ENCODE results near the gene GMDS.

Gene GMDS

DNA sequence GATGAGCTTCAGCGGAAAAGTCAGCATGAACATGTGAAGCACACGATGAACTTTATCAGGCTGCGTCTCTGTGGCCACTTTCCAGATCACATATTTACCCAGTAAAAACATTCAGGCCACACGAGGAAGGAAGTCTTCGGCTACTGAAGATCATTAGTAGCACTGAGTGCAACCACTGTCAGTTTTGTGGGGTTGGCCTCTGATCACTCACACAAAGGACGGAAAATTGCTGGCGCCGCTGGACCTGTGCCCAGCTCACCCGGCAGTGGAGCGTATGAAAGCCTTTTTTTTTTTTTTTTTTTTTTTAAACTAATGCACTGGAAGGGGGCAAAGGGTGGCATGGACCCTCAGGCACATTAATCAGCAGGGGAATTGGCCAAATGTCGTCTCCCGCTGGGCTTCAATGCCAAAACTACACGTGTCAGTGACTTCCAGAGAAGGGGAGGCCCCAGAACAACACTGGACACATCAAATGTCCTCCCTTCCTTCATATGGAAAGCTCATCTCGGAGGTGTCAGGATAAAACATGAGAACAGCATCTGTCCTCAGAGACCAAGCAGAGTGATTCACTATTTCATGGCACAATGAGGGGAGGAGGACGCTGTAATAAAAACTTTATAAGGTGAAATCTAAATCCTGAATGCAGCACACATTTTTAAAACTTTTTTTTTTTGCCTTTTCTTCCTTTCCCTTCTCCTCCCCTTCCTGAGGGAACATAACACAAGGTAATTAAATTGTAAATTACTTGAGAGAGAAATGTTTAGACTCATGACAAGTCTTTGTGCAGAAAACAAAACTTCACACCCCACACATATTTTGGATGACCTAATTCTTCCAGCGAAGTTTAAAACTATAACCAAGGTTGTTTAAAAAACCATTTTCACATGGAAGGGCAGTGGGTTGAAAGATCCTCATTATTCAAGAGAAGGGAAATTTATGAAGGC is 412.3 kb downstream of the GMDS start:
- DNase-seq (ENCODE audit: low spot score), result no peak

- DNase-seq (ENCODE audit: low spot score), result no peak
Observed at GRCh38 chr6:1832358-1832757, 413.0 kb downstream of the GMDS start.

DNA sequence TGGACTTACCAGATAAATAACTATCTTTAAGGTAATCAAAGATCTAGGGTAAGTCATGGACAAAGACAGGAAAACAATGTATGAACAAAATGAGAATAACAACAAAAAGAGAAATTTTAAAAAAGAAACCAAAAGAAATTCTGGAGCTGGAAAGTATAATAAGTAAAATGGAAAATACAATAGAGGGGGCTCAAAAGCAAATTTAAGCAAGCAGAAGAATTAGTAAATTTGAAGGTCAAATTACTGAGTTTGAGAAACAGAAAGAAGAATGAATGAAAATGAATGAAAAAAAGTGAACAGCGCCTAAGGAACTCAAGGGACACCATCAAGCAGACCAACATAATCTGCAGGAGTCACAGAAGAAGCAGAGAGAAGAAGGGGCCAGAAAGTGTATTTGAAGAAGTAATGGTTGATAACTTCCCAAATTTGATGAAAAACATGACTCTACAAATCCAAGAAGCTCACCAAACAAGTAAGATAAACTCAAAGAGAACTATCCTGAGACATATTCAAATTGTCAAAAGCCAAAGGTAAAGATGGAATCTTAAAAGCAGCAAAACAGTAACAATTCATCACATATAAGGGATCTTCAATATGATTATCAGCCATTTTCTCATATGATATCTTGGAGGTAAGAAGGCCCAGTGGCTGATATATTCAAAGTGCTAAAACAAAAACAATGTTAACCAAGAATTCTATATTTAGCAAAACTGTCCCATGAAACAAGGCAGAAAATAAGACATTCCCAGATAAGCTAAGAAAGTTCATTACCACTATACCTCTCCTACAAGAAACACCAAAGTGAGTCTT is 417.2 kb downstream of the GMDS start:
- DNase-seq (ENCODE audit: low spot score), result no peak

GRCh38 chr6:1825926-1826325 is 419.5 kb downstream of the GMDS start:
- no peak for DNase-seq (ENCODE audit: low spot score)

DNA sequence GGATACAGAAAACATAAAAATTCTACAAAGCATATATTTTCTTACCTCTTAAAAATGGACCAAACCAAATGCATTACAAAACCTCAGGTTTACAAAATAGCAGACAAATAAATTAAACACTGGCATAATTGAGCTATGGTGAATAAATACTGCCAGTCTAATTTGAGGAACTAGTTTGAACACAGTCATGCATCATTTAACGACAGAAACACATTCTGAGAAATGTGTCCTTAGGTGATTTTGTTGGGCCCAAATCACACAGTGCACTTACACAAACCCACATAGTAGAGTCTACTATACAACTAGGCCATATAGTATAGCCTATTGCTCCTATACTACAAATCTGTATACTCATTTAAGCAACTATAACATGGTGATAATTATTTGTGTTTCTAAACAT is 420.1 kb downstream of the GMDS start:
- no peak for DNase-seq (ENCODE audit: low spot score)

DNA sequence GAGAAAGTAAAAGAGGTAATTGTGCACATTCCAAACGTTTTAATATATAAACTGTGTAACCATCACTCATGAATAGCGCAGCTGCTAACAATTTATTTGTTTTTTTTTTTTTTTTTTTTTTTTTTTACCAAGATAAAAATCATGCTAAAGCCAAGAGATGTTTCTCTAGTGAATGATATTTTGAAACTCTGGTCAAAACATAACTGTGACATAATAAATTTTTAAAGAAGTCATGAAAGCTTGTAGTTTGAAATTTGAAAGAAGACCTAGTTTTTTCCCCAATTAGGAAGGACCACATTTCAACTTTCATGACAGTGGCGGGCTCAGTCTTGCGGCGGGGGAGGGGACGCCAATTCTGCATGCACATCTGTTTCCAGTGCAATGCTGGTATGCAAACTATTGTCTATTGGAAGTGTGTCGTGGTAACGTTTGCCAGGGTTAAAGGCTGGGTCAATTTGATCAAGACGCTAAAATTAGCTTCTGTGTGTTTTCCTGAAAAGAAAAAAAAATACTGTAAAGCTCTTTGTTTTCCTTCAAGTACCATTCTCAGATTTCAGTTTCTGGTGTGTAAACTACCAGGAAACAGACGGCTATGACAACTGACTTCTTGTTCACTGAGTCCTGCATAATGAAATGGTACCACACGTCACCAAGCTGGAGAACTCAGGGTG is 423.8 kb downstream of the GMDS start:
- no peak for DNase-seq (ENCODE audit: low spot score)

DNA sequence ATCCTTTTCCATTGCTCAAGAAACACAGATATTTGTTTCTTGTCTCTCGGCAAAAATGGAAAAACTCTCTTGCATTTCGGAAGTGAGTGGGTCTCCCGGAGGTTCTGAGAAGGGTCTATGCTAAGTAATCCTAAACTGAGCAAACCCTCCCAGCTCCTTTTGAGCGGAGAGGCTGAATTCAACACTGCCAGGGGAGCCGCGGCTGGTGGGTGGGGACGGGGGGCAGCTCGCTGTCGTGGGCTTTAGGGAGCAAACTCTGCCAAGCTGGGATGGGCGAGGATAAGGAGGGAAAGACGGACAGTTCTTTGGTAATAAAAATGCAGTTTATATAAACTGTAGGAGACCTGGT is 424.3 kb downstream of the GMDS start:
- DNase-seq (ENCODE audit: low spot score), result no peak

DNA sequence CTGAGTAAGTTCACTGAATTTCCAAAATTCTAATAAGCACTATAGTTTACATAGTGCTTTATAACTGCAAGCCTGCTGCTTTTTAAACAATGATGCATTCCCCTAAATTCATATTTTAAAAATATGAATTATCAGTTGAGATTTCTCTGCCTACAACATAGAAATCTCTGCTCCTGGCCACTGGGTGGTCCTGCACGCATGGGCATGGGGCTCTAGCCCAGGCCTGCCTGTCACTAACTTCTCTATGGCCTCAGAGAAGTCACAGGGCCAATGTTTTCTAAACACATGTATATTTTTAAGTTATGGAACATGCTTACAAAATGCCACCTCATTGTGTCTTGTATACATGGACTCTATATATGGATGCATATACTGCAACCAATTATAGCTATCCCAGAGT is 424.7 kb downstream of the GMDS start:
- DNase-seq (ENCODE audit: low spot score), result no peak

DNA sequence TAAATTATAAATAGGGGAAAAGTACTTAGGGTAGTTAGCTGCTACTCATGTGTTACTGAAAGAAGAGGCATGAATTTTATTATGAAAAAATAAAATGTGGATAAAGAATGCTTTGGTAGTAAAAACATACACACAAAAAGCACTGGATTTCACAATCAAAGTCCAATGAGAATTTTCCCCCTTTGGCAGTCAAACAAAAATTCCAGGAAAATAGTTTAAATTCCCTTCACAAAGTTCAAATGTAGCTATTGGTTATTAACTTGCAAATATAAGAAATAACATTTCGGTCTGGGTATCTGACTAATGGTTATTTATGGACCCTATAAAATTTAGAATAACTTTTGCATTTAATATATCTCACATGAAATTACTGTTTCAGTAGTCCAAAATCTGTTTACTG is 425.2 kb downstream of the GMDS start:
- DNase-seq (ENCODE audit: low spot score), result no peak

- DNase-seq (ENCODE audit: low spot score), result no peak
Observed at GRCh38 chr6:1819007-1819406, 426.4 kb downstream of the GMDS start.

GRCh38 chr6:1817033-1817761 is 428.2 kb downstream of the GMDS start:
- DNase-seq (ENCODE audit: low spot score), result no peak

DNA sequence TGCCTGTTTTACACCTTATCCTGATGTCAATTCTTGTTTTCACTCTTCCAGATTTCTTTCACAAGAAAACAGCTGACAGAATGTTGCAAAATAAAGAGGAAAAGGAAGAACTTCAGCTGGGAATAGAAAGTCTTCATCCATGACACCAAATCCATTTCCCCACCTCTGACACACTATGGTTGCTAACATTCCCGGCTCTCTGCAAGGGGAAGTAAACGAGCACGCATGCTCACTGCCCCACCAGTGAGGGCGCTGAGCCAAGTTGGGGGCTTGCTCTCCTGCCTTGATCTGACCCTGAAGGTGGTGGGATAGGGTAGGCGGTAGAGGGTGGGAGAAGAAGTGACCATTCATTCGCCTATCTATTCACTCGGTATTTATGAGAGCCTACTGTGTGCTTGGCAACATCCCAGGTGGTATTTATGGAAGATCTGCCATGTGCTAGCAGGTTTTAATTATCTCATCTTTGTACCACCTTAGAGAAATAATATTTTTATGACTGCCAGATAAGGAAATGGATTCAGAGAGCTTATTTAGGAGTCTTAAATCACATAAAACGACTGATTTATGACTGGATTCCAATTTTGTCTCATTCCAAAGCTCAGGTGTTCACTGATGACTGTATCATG is 429.5 kb downstream of the GMDS start:
- no peak for DNase-seq (ENCODE audit: low spot score)

GRCh38 chr6:1814279-1814678 is 431.1 kb downstream of the GMDS start:
- no peak for DNase-seq (ENCODE audit: low spot score)

GRCh38 chr6:1812487-1812886 is 432.9 kb downstream of the GMDS start:
- DNase-seq (ENCODE audit: low spot score), result no peak

- DNase-seq (ENCODE audit: low spot score), result no peak
Observed at GRCh38 chr6:1812034-1812433, 433.4 kb downstream of the GMDS start.

DNA sequence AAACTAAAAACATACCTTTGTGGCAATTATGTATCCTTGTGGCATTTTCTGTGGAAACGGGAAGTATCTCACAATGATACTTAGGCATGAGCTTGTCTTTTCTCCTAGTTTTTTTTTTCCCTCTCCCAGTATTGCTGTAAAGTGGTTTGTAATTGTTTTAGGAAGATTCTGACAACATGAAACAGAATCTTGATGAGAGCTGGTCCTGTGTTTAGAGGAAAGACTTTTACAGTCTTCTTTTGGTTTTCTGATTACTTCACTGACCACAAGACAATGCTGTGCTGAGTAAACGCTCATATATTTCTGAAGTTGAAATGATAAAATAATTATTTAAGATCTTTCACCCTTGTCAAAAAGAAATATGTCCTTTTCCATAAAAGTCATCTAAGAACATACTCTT is 434.5 kb downstream of the GMDS start:
- no peak for DNase-seq (ENCODE audit: low spot score)

DNA sequence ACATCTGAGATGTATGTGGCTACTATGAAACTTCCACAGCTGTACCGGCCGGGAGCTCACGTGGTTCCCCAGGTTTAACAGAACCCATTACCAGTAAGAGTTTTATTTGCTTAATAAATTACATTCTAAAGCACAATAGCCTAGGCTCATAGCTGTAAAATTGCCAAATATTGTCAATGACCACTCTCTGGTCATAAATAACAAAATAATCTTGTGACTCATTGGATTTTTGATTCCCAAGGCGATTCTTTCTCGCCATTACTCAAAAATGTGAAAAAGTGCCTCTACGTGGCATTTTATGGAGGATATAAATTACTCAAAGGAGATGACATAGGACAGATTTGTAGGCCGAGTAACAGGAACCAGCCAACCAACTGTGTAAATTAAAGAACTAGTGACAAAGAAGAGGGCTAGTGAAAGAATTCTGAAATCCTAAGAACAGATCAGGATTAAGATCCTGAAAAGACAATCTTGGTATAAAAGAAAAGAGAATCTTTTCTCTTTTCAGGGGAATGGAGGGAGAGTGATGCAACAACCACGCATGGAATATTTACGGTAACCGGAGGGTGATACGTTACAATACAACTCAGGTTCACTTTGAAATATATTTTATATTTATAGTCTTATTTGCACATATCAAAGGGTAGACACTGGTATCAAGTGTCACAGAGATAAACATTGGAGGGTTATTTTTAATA is 436.0 kb downstream of the GMDS start:
- no peak for DNase-seq (ENCODE audit: low spot score)

DNA sequence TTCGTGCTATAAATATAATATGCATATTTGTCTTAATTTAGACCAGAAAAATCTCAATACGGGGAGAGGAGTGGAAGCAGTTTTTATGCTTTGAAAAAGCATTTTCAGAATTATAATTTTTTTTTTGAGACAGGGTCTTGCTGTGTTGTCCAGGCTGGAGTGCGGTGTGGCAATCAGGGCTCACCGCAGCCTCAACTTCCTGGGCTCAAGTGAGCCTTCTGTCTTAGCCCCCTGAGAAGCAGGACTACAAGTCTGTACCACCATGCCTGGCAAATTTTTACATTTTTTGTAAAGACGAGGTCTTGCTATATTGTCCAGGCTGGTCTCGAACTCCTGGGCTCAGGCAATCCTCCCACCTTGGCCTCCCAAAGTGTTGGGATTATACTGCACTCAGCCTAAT is 438.5 kb downstream of the GMDS start:
- DNase-seq (ENCODE audit: low spot score), result no peak

DNA sequence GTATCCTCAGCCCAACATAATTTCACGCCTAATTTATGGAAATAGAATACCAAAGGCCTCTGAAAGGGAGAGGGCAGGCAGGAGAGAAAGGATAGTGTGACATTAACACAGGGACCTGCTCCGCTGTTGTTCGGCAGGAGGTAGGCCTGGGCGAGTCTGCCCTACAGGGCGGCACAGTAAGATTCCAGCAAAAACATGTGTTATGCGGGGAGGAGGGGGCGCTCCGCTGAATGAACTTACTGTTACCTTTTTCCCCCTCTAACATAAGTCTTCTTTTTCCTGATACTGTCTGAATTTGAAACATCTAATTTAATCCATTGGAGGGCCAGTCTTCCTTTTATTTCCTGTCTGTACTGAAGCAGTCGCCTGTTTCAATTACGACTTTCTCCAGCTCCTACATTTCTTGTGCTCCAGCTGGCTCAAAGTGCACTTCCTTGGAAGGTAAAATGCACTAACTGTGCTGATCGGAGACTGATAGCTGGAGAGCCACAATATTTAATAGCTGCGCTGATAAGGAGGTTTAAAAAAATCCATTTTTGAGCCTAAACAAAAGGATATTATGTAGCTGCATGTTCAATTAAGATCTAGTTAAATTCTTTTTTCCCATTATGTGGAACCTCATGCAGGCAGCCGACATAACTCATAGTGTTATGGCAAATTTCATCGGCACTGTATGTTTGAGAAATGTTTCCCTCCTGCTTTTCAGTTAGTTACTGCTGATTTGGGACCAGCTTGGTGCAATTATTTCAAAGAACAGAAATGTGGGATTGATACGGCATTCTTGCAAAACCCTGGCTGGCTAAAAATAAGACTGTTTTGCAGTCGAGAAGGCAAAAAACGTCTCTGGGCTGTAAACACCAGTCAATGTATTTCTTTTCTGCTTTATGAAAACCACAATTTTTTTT is 442.7 kb downstream of the GMDS start:
- no peak for DNase-seq (ENCODE audit: low spot score)

DNA sequence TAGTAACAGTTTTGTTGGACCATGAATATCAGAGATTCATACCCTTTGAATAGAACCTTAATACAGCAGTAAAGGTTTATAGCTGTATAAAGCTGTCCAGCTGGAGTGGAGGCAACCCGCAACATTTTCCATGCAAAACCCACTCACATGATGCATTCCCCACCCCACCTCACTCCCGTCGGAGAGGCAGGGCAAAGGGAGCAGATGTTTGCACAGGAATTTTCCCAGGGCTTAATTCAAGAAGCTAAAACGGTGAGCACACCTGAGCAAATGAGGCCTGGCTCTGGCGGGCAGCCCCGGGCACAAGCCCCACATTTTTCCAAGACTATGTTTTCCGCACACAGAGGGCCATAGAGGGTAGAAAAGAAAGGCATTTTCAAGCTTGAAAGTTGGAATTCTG is 444.0 kb downstream of the GMDS start:
- no peak for DNase-seq (ENCODE audit: low spot score)

Measured in D341Med (cell line).